AG09309 (cell line): ENCODE data around the gene PSMG3.

Source experiments
- DNase-seq: peaks from one replicate; pipeline ENCODE4 v3.0.0-alpha.2; 2010; ENCODE audit warnings: low read depth
- H3K4me3 ChIP-seq: 2 replicates; pipeline ENCODE4 v1.5.1; 2011; ENCODE audit warnings: mild to moderate bottlenecking, low read depth, low read length, moderate library complexity; ENCODE audit not compliant: control insufficient read depth
- CTCF ChIP-seq: IDR thresholded peaks from 2 replicates; pipeline ENCODE4 v1.5.1; 2011; ENCODE audit warnings: mild to moderate bottlenecking, low read depth, low read length, inconsistent platforms; ENCODE audit not compliant: insufficient read depth, control insufficient read depth; ENCODE audit errors: missing control alignments

PSMG3 gene

GRCh38 chr7:1559626-1560590 is 9.9 kb downstream of the PSMG3 start:
- no peak for DNase-seq
- TF ChIP-seq CTCF = no peak
- no peak overlapping the region for H3K4me3 ChIP-seq

- DNase-seq = no peak
- TF ChIP-seq CTCF = no peak
- no peak overlapping the region for H3K4me3 ChIP-seq
Observed at GRCh38 chr7:1558841-1559625, 10.8 kb downstream of the PSMG3 start.

- H3K4me3 ChIP-seq = no peak overlapping the region
- DNase-seq = no peak
- TF ChIP-seq CTCF = no peak
Observed at GRCh38 chr7:1558181-1558811, 11.5 kb downstream of the PSMG3 start.

GRCh38 chr7:1557771-1558170 is 12.1 kb downstream of the PSMG3 start:
- DNase-seq = no peak
- no peak overlapping the region for H3K4me3 ChIP-seq

GRCh38 chr7:1557006-1557405 is 12.8 kb downstream of the PSMG3 start:
- H3K4me3 ChIP-seq = no peak overlapping the region
- DNase-seq = no peak
- no peak for TF ChIP-seq CTCF

More at GRCh38 chr7:1557771-1558170, 12.1 kb downstream of the PSMG3 start:
- no peak for TF ChIP-seq CTCF

GRCh38 chr7:1555813-1556543 is 13.9 kb downstream of the PSMG3 start, which contains the start of gene TMEM184A:
Gene TMEM184A (minus strand): TSS chr7:1556205. CDS start chr7:1555484, 721 bp downstream.
- no peak within 1 kb of the TSS for H3K4me3 ChIP-seq
- TF ChIP-seq CTCF = peak; percentile 30
- no peak for DNase-seq
